GM10248 (cell line): ENCODE measurements around the gene NKX1-2.

Source experiments
- CTCF ChIA-PET: fragments of 300-600 bp; sonication (Branson Sonifier 250); formaldehyde crosslinking; extraction: SDS; loops from one replicate; lab custom pipeline; 2021; ENCODE audit warnings: antibody characterized with exemption; lab: Yijun Ruan, JAX
- POLR2A ChIA-PET: fragments of 350-650 bp; sonication (Branson Sonifier 250); formaldehyde crosslinking; extraction: SDS; loops from one replicate; lab custom pipeline; 2020; ENCODE audit warnings: antibody characterized with exemption; lab: Yijun Ruan, JAX
- DNase-seq: peaks from one replicate; pipeline ENCODE4 v3.0.0; 2012; ENCODE audit errors: extremely low spot score
- CTCF ChIP-seq: IDR thresholded peaks from 2 replicates; pipeline ENCODE4 v1.5.1; 2012; ENCODE audit warnings: mild to moderate bottlenecking, low read depth; ENCODE audit errors: extremely low read depth, missing control alignments, control extremely low read depth

NKX1-2 gene

GRCh38 chr10:124415210-124415609 is 34.6 kb downstream of the NKX1-2 start:
- POLR2A ChIA-PET = no interaction called here
- DNase-seq = no peak
- TF ChIP-seq CTCF = no peak
- CTCF ChIA-PET = interaction anchor here (1.4 to 3.9 kb wide), 2 partner anchors 11 to 26 kb away, joined by 7 to 21 read pairs; no protein-coding TSS in a partner anchor

- DNase-seq = no peak
- no peak for TF ChIP-seq CTCF
- POLR2A ChIA-PET = no interaction called here
- CTCF ChIA-PET = interaction anchor here (1.0 to 1.3 kb wide), 2 partner anchors 10 to 25 kb away, joined by 3 to 5 read pairs; no protein-coding TSS in a partner anchor
Observed at GRCh38 chr10:124414076-124414475, 35.8 kb downstream of the NKX1-2 start.

- DNase-seq = no peak
- POLR2A ChIA-PET = interaction anchor here (0.6 kb wide), 1 partner anchor 9 kb away, joined by 3 read pairs; no protein-coding TSS in a partner anchor
- TF ChIP-seq CTCF = no peak
- CTCF ChIA-PET = interaction anchor here (1.1 kb wide), 1 partner anchor 412 kb away, joined by 3 read pairs; no protein-coding TSS in a partner anchor
Observed at GRCh38 chr10:124409696-124410095, 40.1 kb downstream of the NKX1-2 start.

- CTCF ChIA-PET = interaction anchor here (1.0 to 1.1 kb wide), 2 partner anchors 19 to 414 kb away, joined by 3 to 6 read pairs; no protein-coding TSS in a partner anchor
Observed at GRCh38 chr10:124408357-124408756, 41.5 kb downstream of the NKX1-2 start.

GRCh38 chr10:124407456-124407855 is 42.4 kb downstream of the NKX1-2 start:
- POLR2A ChIA-PET = no interaction called here
- no peak for TF ChIP-seq CTCF
- no peak for DNase-seq
- CTCF ChIA-PET = interaction anchor here (1.1 kb wide), 1 partner anchor 413 kb away, joined by 3 read pairs; no protein-coding TSS in a partner anchor

More at GRCh38 chr10:124408357-124408756, 41.5 kb downstream of the NKX1-2 start:
- POLR2A ChIA-PET = no interaction called here
- no peak for TF ChIP-seq CTCF
- DNase-seq = no peak

- CTCF ChIA-PET = interaction anchor here (0.7 to 4.3 kb wide), 19 partner anchors 9 to 851 kb away, joined by 3 to 32 read pairs (median 4); partner anchors contain the start of gene OAT
- peak; percentile 68 for TF ChIP-seq CTCF
- POLR2A ChIA-PET = no interaction called here
- peak; percentile 70 for DNase-seq
Observed at GRCh38 chr10:124403548-124403947, 46.3 kb downstream of the NKX1-2 start.
